ENCODE data around the gene F13B.

F13B gene

GRCh38 chr1:197067457-197067818 is 378 bp upstream of the F13B start:
- no peaks in the 10 kb centered on the region for H3K4me1 ChIP-seq (ENCODE audit: control insufficient read depth in 1 of 2, insufficient read depth in 1 of 2, low read depth in 1 of 2, low read length in 1 of 2)
- TF ChIP-seq CTCF (IDR thresholded peaks at IDR 0.05), result no peak
- no peaks in the 10 kb centered on the region for H3K27me3 ChIP-seq
- H3K4me3 ChIP-seq (ENCODE audit: low read depth in 1 of 2, low read length in 1 of 2), result no peak overlapping the region
- no peaks in the 10 kb centered on the region for H3K36me3 ChIP-seq
- no peaks in the 10 kb centered on the region for H3K9me3 ChIP-seq
- H3K27ac ChIP-seq, result no peak overlapping the region

- H3K4me1 ChIP-seq (ENCODE audit: control insufficient read depth in 1 of 2, insufficient read depth in 1 of 2, low read depth in 1 of 2, low read length in 1 of 2), result no peaks in the 10 kb centered on the region
- TF ChIP-seq CTCF (IDR thresholded peaks at IDR 0.05), result no peak
- no peaks in the 10 kb centered on the region for H3K9me3 ChIP-seq
- no peak overlapping the region for H3K4me3 ChIP-seq (ENCODE audit: low read depth in 1 of 2, low read length in 1 of 2)
- H3K27me3 ChIP-seq, result no peaks in the 10 kb centered on the region
- H3K27ac ChIP-seq, result no peak overlapping the region
- H3K36me3 ChIP-seq, result no peaks in the 10 kb centered on the region
These were observed 783 bp downstream of the F13B start for GRCh38 chr1:197066277-197066676.

GRCh38 chr1:197065559-197065958 is 1.5 kb downstream of the F13B start:
- Histone ChIP-seq H3K27ac (no peak overlapping the region), H3K27me3 (no peaks in the 10 kb centered on the region), H3K4me3 (ENCODE audit: low read depth in 1 of 2, low read length in 1 of 2) (no peak overlapping the region), H3K4me1 (ENCODE audit: control insufficient read depth in 1 of 2, insufficient read depth in 1 of 2, low read depth in 1 of 2, low read length in 1 of 2) (no peaks in the 10 kb centered on the region), H3K9me3 (no peaks in the 10 kb centered on the region), H3K36me3 (no peaks in the 10 kb centered on the region)
- TF ChIP-seq CTCF (IDR thresholded peaks at IDR 0.05), result no peak

DNA sequence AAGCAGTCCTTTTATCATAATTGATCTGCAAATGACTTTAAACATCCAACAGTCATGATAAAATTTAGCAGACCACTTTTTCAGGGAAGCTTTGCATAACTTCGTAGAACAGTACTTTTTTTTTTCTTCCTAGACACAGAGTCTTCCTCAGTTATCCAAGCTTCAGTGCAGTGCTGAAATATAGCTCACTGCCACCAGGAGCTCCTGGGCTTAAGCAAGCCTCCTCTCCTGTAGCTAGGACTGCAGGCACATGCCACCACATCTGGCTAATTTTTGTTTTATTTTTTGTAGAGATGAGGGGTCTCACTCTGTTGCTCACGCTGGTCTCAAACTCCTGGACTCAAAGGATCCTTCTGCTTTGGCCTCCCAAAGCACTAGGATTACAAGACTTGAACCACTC is 3.8 kb downstream of the F13B start:
- no peak for TF ChIP-seq CTCF (IDR thresholded peaks at IDR 0.05)
- no peak overlapping the region for H3K4me3 ChIP-seq (ENCODE audit: low read depth in 1 of 2, low read length in 1 of 2)

GRCh38 chr1:197062692-197063091 is 4.4 kb downstream of the F13B start:
- no peaks in the 10 kb centered on the region for H3K9me3 ChIP-seq
- H3K27me3 ChIP-seq, result no peaks in the 10 kb centered on the region
- H3K27ac ChIP-seq, result no peak overlapping the region
- TF ChIP-seq CTCF (IDR thresholded peaks at IDR 0.05), result no peak
- H3K4me3 ChIP-seq (ENCODE audit: low read depth in 1 of 2, low read length in 1 of 2), result no peak overlapping the region
- no peaks in the 10 kb centered on the region for H3K4me1 ChIP-seq (ENCODE audit: control insufficient read depth in 1 of 2, insufficient read depth in 1 of 2, low read depth in 1 of 2, low read length in 1 of 2)
- H3K36me3 ChIP-seq, result no peaks in the 10 kb centered on the region

More for the DNA sequence above, 3.8 kb downstream of the F13B start:
- Histone ChIP-seq H3K27ac (no peak overlapping the region), H3K36me3 (no peaks in the 10 kb centered on the region), H3K9me3 (no peaks in the 10 kb centered on the region), H3K4me1 (ENCODE audit: control insufficient read depth in 1 of 2, insufficient read depth in 1 of 2, low read depth in 1 of 2, low read length in 1 of 2) (no peaks in the 10 kb centered on the region), H3K27me3 (no peaks in the 10 kb centered on the region)

- Histone ChIP-seq H3K27ac (no peak overlapping the region), H3K27me3 (no peaks in the 10 kb centered on the region), H3K36me3 (no peaks in the 10 kb centered on the region), H3K4me3 (ENCODE audit: low read depth in 1 of 2, low read length in 1 of 2) (no peak overlapping the region), H3K4me1 (ENCODE audit: control insufficient read depth in 1 of 2, insufficient read depth in 1 of 2, low read depth in 1 of 2, low read length in 1 of 2) (no peaks in the 10 kb centered on the region), H3K9me3 (no peaks in the 10 kb centered on the region)
- no peak for TF ChIP-seq CTCF (IDR thresholded peaks at IDR 0.05)
These were observed 18.0 kb downstream of the F13B start for GRCh38 chr1:197049100-197049499.
